ENCODE data around the gene SLC29A4. TPM values are rescaled to one million over a fixed set of nuclear protein-coding genes. Genes with fewer than 3 reads are reported as not detected.
"Not testable (repeated sequence)": the region's sequence is repeated elsewhere in the genome, so short reads cannot be mapped to it uniquely, and the experiment has no call there.

Gene SLC29A4
- total RNA-seq, 1 experiment from 2014 or later, result 24.5 TPM

DNA sequence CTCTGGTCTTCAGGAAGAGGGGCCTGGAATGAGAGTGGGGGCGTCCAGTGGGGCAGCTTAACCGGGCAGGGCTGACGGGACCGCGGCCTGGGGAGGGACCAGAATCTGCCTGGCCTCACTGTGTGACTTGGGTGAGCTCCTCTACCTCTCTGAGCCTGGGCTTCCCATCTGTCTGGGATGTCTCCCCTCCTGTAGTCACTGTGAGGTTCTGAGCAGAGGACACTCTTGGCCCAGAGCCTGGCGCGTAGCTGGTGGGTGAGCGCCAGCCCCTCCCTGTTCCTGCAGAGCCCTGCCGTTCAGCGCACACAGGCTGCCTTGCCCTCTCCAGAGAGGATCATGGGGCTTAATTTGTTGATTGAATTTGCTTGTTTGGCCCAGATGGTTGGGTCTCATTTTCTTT lies 7.2 kb upstream of the SLC29A4 start:
- RAD21 ChIA-PET (ENCODE audit: low non-redundant PET in 1 of 2, low total read pairs in 2 of 2, uncharacterized antibody in 2 of 2, unreplicated experiment in 2 of 2); H3K27ac ChIP-seq (ENCODE audit: low read depth, low read length); H3K27me3 ChIP-seq (ENCODE audit: insufficient read depth, low read length); H3K79me2 ChIP-seq (ENCODE audit: insufficient read depth, low read length); H3K36me3 ChIP-seq (ENCODE audit: control insufficient read depth in 1 of 2, insufficient read depth in 2 of 2, low read length in 2 of 2); ATAC-seq; DNase-seq (ENCODE audit: low read depth, low spot score); H3K9ac ChIP-seq (ENCODE audit: low read length); intact Hi-C loops (cut with micrococcal nuclease); H3K4me3 ChIP-seq (replicated peaks in 1 of 2; ENCODE audit: low read depth in 1 of 2, low read length in 2 of 2); H3K4me1 ChIP-seq (ENCODE audit: control insufficient read depth in 1 of 2, insufficient read depth in 2 of 2, low read length in 2 of 2); POLR2A ChIA-PET; H3K9me3 ChIP-seq (ENCODE audit: control insufficient read depth in 1 of 2, insufficient read depth in 1 of 2, low read depth in 1 of 2, low read length in 2 of 2); CTCF ChIA-PET; H2AFZ ChIP-seq (ENCODE audit: low read depth, low read length, poor library complexity, severe bottlenecking); H4K20me1 ChIP-seq (ENCODE audit: insufficient read depth); H3K9me2 ChIP-seq (ENCODE audit: insufficient read depth); BruUV-seq (replicated peaks); H3K4me2 ChIP-seq (ENCODE audit: low read length): not testable (repeated sequence)

DNA sequence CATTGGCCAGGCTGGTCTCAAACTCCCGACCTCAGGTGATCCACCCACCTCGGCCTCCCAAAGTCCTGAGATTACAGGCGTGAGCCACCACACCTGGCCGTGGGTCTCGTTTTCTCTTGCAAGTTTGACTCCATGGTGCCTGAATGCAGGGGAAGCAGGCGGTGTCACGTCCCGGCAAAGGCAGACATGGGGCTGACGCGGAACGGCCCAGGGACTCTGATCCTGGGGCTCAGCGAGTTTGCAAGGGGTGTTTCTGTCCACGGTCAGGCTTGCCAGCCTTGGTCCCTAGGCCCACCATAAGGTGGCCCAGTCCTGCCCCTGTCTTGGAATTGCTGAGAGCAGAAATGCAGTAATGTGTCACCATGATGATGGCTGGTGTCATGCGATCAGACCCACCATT lies 6.6 kb upstream of the SLC29A4 start:
- POLR2A ChIA-PET; H2AFZ ChIP-seq (ENCODE audit: low read depth, low read length, poor library complexity, severe bottlenecking); H3K27ac ChIP-seq (ENCODE audit: low read depth, low read length); ATAC-seq; intact Hi-C loops (cut with micrococcal nuclease); H3K36me3 ChIP-seq (ENCODE audit: control insufficient read depth in 1 of 2, insufficient read depth in 2 of 2, low read length in 2 of 2); H3K9ac ChIP-seq (ENCODE audit: low read length); DNase-seq (ENCODE audit: low read depth, low spot score); H3K9me3 ChIP-seq (ENCODE audit: control insufficient read depth in 1 of 2, insufficient read depth in 1 of 2, low read depth in 1 of 2, low read length in 2 of 2); H3K27me3 ChIP-seq (ENCODE audit: insufficient read depth, low read length); H3K4me3 ChIP-seq (replicated peaks in 1 of 2; ENCODE audit: low read depth in 1 of 2, low read length in 2 of 2); H3K4me1 ChIP-seq (ENCODE audit: control insufficient read depth in 1 of 2, insufficient read depth in 2 of 2, low read length in 2 of 2); H3K9me2 ChIP-seq (ENCODE audit: insufficient read depth); CTCF ChIA-PET; RAD21 ChIA-PET (ENCODE audit: low non-redundant PET in 1 of 2, low total read pairs in 2 of 2, uncharacterized antibody in 2 of 2, unreplicated experiment in 2 of 2); H4K20me1 ChIP-seq (ENCODE audit: insufficient read depth); H3K79me2 ChIP-seq (ENCODE audit: insufficient read depth, low read length); BruUV-seq (replicated peaks); H3K4me2 ChIP-seq (ENCODE audit: low read length): not testable (repeated sequence)

DNA sequence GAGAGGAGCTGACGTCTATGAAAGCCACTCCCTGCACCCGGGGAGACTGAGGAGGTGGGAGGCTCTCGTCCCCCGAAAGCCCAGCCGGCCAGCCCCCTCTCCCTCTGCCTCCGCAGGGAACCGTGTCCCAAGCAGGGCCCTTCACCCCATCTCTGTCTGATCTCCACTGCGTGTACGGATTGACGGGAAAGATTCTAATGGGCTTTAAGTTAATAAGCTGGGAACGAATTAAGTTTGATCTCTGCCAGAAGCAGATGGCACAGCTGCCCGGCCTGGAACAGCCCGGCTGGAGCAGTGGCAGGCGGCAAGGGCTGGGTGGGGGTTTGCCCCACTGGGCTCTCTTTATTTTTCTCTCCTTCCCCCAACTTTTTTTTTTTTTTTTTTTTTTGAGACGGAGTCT lies 6.1 kb upstream of the SLC29A4 start:
- Histone ChIP-seq H3K36me3 (ENCODE audit: control insufficient read depth in 1 of 2, insufficient read depth in 2 of 2, low read length in 2 of 2) (no peaks in the 10 kb centered on the region), H3K9ac (ENCODE audit: low read length) (no peak overlapping the region), H3K4me2 (ENCODE audit: low read length) (no peak overlapping the region), H4K20me1 (ENCODE audit: insufficient read depth) (no peaks in the 10 kb centered on the region), H3K9me3 (ENCODE audit: control insufficient read depth in 1 of 2, insufficient read depth in 1 of 2, low read depth in 1 of 2, low read length in 2 of 2) (no peaks in the 10 kb centered on the region), H2AFZ (ENCODE audit: low read depth, low read length, poor library complexity, severe bottlenecking) (no peak overlapping the region), H3K9me2 (ENCODE audit: insufficient read depth) (no peaks in the 10 kb centered on the region), H3K4me1 (ENCODE audit: control insufficient read depth in 1 of 2, insufficient read depth in 2 of 2, low read length in 2 of 2) (no peaks in the 10 kb centered on the region), H3K27ac (ENCODE audit: low read depth, low read length) (no peak overlapping the region), H3K27me3 (ENCODE audit: insufficient read depth, low read length) (no peaks in the 10 kb centered on the region), H3K4me3 (replicated peaks in 1 of 2; ENCODE audit: low read depth in 1 of 2, low read length in 2 of 2) (no peak overlapping the region), H3K79me2 (ENCODE audit: insufficient read depth, low read length) (no peaks in the 10 kb centered on the region)
- no TSS peak for BruUV-seq (replicated peaks)
- intact Hi-C loops (cut with micrococcal nuclease), result no loop called here
- ChIA-PET POLR2A (no interaction called here), RAD21 (ENCODE audit: low non-redundant PET in 1 of 2, low total read pairs in 2 of 2, uncharacterized antibody in 2 of 2, unreplicated experiment in 2 of 2) (no interaction called here), CTCF (no interaction called here)
- DNase-seq (ENCODE audit: low read depth, low spot score), result no peak
- TF ChIP-seq CEBPB (IDR thresholded peaks at IDR 0.05; ENCODE audit: low read depth) (no peak), POLR2AphosphoS5 (IDR thresholded peaks at IDR 0.05; ENCODE audit: low read depth, low read length) (no peak), EZH2phosphoT487 (IDR thresholded peaks at IDR 0.05; ENCODE audit: borderline replicate concordance) (no peak), CBX3 (IDR thresholded peaks at IDR 0.05; ENCODE audit: low read depth) (no peak), EZH2 (IDR thresholded peaks at IDR 0.05) (no peak)
- ATAC-seq, result no peak
